PC-9 (cell line): ENCODE data around the gene COL20A1.

Source experiments
- EZH2 ChIP-seq: fragments of 200-600 bp; sonication (generic); IDR thresholded peaks from 2 replicates; pipeline ENCODE4 v1.8.0; 2017; ENCODE audit warnings: antibody characterized with exemption, low read depth
- TF ChIP-seq, protein P1 (sequence below): fragments of 200-600 bp; sonication (generic); conservative IDR thresholded peaks from 2 replicates; pipeline ENCODE4 v1.6.1; 2017; ENCODE audit warnings: mixed run types, antibody characterized with exemption, mild to moderate bottlenecking, moderate library complexity

GRCh38 chr20:63356931-63357879, 64.2 kb downstream of the COL20A1 start:
- TF ChIP-seq, protein P1, sequence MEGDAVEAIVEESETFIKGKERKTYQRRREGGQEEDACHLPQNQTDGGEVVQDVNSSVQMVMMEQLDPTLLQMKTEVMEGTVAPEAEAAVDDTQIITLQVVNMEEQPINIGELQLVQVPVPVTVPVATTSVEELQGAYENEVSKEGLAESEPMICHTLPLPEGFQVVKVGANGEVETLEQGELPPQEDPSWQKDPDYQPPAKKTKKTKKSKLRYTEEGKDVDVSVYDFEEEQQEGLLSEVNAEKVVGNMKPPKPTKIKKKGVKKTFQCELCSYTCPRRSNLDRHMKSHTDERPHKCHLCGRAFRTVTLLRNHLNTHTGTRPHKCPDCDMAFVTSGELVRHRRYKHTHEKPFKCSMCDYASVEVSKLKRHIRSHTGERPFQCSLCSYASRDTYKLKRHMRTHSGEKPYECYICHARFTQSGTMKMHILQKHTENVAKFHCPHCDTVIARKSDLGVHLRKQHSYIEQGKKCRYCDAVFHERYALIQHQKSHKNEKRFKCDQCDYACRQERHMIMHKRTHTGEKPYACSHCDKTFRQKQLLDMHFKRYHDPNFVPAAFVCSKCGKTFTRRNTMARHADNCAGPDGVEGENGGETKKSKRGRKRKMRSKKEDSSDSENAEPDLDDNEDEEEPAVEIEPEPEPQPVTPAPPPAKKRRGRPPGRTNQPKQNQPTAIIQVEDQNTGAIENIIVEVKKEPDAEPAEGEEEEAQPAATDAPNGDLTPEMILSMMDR = no peak
- no peak for TF ChIP-seq EZH2
